ENCODE results near the gene NOL4L.

The NOL4L gene

DNA sequence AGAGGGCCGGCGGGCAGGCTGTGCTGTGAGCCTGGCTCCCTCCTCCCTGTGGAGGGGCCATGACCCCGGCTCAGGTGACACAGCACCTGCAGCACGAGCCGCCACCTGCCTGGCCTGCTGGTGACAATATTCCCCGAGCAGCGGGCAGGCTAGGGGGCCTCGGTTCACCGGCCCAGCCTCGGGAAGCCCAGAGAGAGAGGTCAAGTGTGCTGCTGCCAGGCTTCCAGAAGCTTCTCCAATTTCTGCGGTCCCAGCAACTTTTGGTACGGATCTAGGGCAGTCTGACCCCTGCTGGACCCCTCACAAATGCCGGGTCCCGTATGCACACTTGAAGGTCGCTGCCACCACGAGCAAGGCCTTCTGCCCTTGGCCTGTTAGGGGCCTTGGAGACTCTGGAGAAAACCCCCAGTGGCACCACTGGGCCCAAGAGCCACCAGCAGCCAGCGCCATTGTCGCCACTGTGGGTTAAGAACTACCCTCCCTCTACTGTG lies 38.6 kb upstream of the NOL4L start:
- Histone ChIP-seq H3K27ac (no peak overlapping the region), H3K4me3 (ENCODE audit: low read depth in 1 of 2, low read length in 1 of 2) (no peak overlapping the region), H3K27me3 (peaks cover 37% of the 10 kb centered on the region), H3K36me3 (no peaks in the 10 kb centered on the region), H3K9me3 (no peaks in the 10 kb centered on the region), H3K4me1 (ENCODE audit: control insufficient read depth in 1 of 2, insufficient read depth in 1 of 2, low read depth in 1 of 2, low read length in 1 of 2) (no peaks in the 10 kb centered on the region)
- TF ChIP-seq, protein P1, sequence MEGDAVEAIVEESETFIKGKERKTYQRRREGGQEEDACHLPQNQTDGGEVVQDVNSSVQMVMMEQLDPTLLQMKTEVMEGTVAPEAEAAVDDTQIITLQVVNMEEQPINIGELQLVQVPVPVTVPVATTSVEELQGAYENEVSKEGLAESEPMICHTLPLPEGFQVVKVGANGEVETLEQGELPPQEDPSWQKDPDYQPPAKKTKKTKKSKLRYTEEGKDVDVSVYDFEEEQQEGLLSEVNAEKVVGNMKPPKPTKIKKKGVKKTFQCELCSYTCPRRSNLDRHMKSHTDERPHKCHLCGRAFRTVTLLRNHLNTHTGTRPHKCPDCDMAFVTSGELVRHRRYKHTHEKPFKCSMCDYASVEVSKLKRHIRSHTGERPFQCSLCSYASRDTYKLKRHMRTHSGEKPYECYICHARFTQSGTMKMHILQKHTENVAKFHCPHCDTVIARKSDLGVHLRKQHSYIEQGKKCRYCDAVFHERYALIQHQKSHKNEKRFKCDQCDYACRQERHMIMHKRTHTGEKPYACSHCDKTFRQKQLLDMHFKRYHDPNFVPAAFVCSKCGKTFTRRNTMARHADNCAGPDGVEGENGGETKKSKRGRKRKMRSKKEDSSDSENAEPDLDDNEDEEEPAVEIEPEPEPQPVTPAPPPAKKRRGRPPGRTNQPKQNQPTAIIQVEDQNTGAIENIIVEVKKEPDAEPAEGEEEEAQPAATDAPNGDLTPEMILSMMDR (IDR thresholded peaks at IDR 0.05) = no peak

DNA sequence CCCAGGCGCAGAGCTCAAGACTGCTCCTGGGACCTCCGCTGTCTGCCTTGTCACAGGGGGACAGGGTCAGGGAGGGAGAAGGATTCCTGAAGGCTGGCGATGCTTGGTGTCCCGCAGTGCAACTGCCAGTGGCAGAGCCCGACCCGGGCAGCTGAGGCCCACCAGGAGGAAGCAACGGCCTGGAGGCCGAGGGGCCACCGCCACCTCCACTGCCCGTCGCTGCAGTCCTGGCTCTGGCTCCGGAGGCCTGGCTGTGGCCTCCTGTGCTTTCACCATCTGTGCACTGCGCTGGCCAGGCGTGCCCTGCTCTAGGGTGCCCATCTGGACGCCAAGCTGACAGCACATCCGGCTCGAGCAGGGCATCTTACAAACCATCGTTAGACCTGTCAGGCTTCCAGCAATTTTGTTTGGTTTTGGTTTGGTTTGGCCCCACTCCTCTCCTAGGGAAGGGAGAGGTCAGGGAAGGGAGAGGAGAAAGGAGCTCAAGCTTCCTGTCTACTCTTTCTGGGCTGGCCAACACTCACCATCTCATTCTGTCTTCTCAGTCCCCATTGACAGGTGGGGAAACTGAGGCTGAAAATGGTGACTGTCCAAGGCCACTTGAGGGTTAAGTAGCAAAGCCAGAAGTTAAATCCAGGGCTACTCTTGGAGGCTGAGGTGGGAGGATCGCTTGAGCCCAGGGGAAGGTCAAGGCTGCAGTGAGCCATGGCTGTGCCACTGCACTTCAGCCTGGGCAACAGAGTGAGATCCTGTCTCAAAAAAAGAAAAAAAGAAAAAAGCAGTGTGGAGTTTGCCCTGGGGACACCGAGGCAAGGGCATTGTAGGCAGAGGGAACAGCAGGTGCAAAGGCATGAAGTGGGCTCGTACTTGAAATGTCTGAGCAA lies 37.7 kb upstream of the NOL4L start:
- Histone ChIP-seq H3K9me3 (no peaks in the 10 kb centered on the region), H3K27ac (no peak overlapping the region), H3K4me3 (ENCODE audit: low read depth in 1 of 2, low read length in 1 of 2) (no peak overlapping the region), H3K36me3 (no peaks in the 10 kb centered on the region), H3K27me3 (peaks cover 28% of the 10 kb centered on the region), H3K4me1 (ENCODE audit: control insufficient read depth in 1 of 2, insufficient read depth in 1 of 2, low read depth in 1 of 2, low read length in 1 of 2) (no peaks in the 10 kb centered on the region)
- TF ChIP-seq, protein P1 (IDR thresholded peaks at IDR 0.05) = no peak

DNA sequence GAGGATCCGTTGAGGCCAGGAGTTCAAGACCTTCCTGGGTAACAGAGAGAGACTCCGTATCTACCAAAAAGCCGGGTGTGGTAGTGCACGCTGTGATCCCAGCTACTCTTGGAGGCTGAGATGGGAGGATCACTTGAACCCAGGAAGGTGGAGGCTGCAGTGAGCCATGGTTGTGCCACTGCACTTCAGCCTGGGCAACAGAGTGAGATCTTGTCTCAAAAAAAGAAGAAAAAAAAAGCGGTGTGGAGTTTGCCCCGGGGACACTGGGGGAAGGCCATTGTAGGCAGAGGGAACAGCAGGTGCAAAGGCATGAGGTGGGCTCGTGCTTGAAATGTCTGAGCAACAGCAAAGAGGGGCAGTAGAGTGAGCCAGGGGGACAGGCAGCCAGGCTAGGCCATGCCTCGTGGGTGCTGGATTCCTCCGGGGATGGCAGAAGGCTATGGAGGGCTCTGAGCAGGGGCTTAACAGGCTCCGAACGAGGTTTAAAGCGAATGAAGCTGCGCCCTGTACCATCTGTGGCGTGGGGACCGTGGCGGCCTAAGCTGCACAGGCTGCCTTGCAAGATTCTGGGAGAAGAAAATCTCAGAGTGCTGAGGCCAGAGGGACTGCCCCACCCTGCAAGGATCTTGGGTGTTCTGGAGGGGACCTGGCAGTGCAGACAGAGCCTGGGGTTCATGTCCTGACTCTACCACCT lies 36.9 kb upstream of the NOL4L start:
- H3K4me1 ChIP-seq (ENCODE audit: control insufficient read depth in 1 of 2, insufficient read depth in 1 of 2, low read depth in 1 of 2, low read length in 1 of 2) = no peaks in the 10 kb centered on the region
- H3K4me3 ChIP-seq (ENCODE audit: low read depth in 1 of 2, low read length in 1 of 2) = no peak overlapping the region
- no peaks in the 10 kb centered on the region for H3K9me3 ChIP-seq
- TF ChIP-seq, protein P1 (IDR thresholded peaks at IDR 0.05) = no peak
- H3K27ac ChIP-seq = no peak overlapping the region
- peaks cover 20% of the 10 kb centered on the region for H3K27me3 ChIP-seq
- no peaks in the 10 kb centered on the region for H3K36me3 ChIP-seq

DNA sequence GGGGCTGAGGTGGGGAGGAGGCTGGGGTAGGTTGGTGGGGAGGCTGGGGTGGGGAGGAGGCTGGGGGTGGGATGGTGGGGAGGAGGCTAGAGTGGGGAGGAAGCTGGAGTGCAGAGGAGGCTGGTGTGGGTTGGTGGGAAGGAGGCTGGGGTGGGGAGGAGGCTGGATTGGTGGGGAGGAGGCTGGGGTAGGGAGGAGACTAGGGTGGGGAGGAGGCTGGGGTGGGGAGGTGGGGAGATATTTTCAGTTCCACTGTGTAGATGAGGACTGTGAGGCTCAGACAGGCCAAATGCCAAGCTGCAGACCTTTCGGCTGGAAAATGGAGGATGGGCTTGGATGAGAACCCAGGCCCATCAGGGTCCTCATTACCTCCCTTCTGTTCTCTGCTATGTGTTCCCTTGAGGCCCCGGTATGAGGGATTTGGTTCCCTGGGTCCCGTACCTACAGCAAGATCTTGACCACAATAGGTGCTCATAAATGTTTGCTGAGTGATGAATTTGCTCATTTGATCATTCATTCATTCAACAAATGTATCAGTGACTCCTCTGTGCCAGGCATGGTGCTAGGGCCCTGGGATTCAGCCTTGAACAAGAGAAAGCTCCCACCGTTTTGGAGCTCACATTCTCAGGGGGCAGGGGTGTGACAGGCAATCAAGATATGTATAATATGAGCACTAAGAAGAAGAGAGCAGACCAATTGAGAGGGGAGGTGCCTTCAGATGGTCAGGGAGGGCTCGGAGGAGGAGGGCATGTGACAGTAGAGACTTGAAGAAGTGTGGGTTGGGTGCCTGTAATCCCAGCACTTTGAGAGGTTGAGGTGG lies 36.1 kb upstream of the NOL4L start:
- H3K9me3 ChIP-seq = no peaks in the 10 kb centered on the region
- no peaks in the 10 kb centered on the region for H3K4me1 ChIP-seq (ENCODE audit: control insufficient read depth in 1 of 2, insufficient read depth in 1 of 2, low read depth in 1 of 2, low read length in 1 of 2)
- H3K27me3 ChIP-seq = peaks cover 13% of the 10 kb centered on the region
- no peaks in the 10 kb centered on the region for H3K36me3 ChIP-seq
- no peak overlapping the region for H3K27ac ChIP-seq
- no peak overlapping the region for H3K4me3 ChIP-seq (ENCODE audit: low read depth in 1 of 2, low read length in 1 of 2)
- TF ChIP-seq, protein P1 (IDR thresholded peaks at IDR 0.05) = no peak

DNA sequence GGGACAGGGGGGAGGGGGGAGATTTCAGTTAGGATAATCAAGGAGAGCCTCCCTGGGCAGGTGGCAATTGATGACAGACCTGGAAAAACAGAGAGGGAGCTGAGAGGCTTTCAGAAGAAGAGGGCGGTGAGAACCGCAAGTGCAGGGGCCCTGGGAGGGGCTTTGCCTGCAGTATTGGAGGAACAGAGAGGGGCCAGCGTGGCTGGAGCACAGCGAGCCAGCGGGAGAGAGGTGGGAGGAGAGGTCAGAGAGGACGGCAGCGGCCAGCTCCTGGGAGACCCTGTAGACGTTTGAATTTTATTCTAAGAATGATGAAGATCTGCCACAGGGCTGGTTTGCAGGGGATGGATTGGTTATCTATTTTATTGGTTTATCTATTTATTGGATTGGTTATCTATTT lies 34.5 kb upstream of the NOL4L start:
- H3K4me1 ChIP-seq (ENCODE audit: control insufficient read depth in 1 of 2, insufficient read depth in 1 of 2, low read depth in 1 of 2, low read length in 1 of 2) = no peaks in the 10 kb centered on the region
- TF ChIP-seq, protein P1 (IDR thresholded peaks at IDR 0.05) = no peak

More for the DNA sequence above, 34.5 kb upstream of the NOL4L start:
- Histone ChIP-seq H3K9me3 (no peaks in the 10 kb centered on the region), H3K36me3 (no peaks in the 10 kb centered on the region), H3K27ac (no peak overlapping the region), H3K4me3 (ENCODE audit: low read depth in 1 of 2, low read length in 1 of 2) (no peak overlapping the region), H3K27me3 (no peaks in the 10 kb centered on the region)
